ENCODE data around the gene HTATSF1.

HTATSF1 gene

DNA sequence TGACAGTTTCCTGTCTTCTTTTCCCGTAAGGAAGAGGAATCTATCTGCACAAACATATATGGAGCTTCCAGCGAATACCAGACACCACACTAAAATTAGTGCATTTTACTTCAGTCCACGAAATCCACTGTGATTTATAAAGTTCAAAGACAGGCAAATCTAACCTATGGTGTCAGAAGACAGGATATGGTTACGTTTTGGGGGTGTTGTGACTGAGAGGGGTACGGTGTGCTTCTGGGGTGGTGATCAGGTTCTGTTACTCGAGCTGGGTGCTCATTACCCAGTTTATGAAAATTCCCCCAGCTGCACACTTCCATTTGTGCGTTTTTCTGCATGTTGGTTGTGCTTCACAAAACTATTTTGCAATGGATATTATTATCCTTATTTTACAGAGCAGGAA is 44.9 kb downstream of the HTATSF1 start (continued):
- TF ChIP-seq, protein P1, sequence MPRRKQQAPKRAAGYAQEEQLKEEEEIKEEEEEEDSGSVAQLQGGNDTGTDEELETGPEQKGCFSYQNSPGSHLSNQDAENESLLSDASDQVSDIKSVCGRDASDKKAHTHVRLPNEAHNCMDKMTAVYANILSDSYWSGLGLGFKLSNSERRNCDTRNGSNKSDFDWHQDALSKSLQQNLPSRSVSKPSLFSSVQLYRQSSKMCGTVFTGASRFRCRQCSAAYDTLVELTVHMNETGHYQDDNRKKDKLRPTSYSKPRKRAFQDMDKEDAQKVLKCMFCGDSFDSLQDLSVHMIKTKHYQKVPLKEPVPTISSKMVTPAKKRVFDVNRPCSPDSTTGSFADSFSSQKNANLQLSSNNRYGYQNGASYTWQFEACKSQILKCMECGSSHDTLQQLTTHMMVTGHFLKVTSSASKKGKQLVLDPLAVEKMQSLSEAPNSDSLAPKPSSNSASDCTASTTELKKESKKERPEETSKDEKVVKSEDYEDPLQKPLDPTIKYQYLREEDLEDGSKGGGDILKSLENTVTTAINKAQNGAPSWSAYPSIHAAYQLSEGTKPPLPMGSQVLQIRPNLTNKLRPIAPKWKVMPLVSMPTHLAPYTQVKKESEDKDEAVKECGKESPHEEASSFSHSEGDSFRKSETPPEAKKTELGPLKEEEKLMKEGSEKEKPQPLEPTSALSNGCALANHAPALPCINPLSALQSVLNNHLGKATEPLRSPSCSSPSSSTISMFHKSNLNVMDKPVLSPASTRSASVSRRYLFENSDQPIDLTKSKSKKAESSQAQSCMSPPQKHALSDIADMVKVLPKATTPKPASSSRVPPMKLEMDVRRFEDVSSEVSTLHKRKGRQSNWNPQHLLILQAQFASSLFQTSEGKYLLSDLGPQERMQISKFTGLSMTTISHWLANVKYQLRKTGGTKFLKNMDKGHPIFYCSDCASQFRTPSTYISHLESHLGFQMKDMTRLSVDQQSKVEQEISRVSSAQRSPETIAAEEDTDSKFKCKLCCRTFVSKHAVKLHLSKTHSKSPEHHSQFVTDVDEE (CRISPR knock-in tag; IDR thresholded peaks at IDR 0.05), result no peak
- TF ChIP-seq RARB (CRISPR knock-in tag; IDR thresholded peaks at IDR 0.05), result no peak
- TF ChIP-seq GLIS3 (CRISPR knock-in tag; IDR thresholded peaks at IDR 0.05), result no peak
- TF ChIP-seq TOX (CRISPR knock-in tag; IDR thresholded peaks at IDR 0.05; ENCODE audit: borderline replicate concordance), result no peak
- TF ChIP-seq ZNF70 (CRISPR knock-in tag; IDR thresholded peaks at IDR 0.05), result no peak
- TF ChIP-seq ISL1 (CRISPR knock-in tag; IDR thresholded peaks at IDR 0.05), result no peak
- TF ChIP-seq ARNTL (CRISPR knock-in tag; IDR thresholded peaks at IDR 0.05; ENCODE audit: borderline replicate concordance, low read depth), result no peak

DNA sequence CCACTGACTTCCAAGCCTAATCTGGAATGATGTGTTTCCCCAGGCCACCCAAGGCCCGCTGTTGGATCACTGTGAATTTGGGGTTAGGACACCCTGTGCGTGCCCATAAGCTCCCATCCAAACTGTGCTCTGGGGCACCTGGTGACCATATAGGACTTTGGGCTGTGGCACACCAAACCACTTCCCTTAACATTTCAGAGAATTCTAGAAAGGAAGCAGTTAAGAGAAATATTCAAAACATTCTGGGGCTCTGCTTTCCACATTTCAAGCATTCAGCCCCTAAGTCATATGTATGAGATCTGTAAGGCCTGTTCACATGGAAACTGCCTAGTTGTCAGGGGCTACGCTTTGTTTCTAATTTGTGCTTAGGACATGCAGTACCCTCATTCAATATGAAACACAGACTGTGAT is 49.0 kb downstream of the HTATSF1 start:
- TF ChIP-seq ZC3H10 (CRISPR knock-in tag; IDR thresholded peaks at IDR 0.05) (no peak), TCF4 (CRISPR knock-in tag; IDR thresholded peaks at IDR 0.05; ENCODE audit: borderline replicate concordance) (no peak), SNAI2 (CRISPR knock-in tag; IDR thresholded peaks at IDR 0.05) (no peak), TOX (CRISPR knock-in tag; IDR thresholded peaks at IDR 0.05; ENCODE audit: borderline replicate concordance) (no peak), ESRRG (CRISPR knock-in tag; IDR thresholded peaks at IDR 0.05) (no peak), ZFP30 (CRISPR knock-in tag; IDR thresholded peaks at IDR 0.05) (no peak), GLIS3 (CRISPR knock-in tag; IDR thresholded peaks at IDR 0.05) (no peak), ZNF70 (CRISPR knock-in tag; IDR thresholded peaks at IDR 0.05) (no peak)
- TF ChIP-seq, protein P2, sequence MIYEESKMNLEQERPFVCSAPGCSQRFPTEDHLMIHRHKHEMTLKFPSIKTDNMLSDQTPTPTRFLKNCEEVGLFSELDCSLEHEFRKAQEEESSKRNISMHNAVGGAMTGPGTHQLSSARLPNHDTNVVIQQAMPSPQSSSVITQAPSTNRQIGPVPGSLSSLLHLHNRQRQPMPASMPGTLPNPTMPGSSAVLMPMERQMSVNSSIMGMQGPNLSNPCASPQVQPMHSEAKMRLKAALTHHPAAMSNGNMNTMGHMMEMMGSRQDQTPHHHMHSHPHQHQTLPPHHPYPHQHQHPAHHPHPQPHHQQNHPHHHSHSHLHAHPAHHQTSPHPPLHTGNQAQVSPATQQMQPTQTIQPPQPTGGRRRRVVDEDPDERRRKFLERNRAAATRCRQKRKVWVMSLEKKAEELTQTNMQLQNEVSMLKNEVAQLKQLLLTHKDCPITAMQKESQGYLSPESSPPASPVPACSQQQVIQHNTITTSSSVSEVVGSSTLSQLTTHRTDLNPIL (CRISPR knock-in tag; IDR thresholded peaks at IDR 0.05; ENCODE audit: low read depth), result no peak
- ATAC-seq, result no peak

DNA sequence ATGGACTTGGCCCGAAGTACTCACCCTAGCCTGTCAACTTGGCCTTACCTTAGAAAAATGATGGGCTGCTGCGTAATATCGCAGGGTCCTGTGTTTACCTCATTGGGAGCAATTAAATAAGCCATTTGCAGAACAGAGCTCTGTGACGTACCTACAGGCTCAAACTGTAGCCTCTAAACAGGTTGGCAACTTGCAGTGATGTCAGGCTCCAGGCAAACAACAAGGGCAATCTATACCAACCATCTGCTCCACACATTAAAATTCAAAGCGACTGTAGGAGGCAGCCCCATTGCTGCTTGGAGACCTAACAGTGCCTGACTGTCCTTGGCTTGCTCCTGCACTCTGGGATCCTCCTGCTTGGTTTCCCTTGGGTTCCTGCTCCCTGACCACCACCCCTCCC is 51.8 kb downstream of the HTATSF1 start:
- no peak for ATAC-seq
- no peak for TF ChIP-seq ISL1 (CRISPR knock-in tag; IDR thresholded peaks at IDR 0.05)
- TF ChIP-seq GLIS3 (CRISPR knock-in tag; IDR thresholded peaks at IDR 0.05), result no peak
- TF ChIP-seq, protein P2 (CRISPR knock-in tag; IDR thresholded peaks at IDR 0.05; ENCODE audit: low read depth), result no peak
- no peak for TF ChIP-seq ESRRG (CRISPR knock-in tag; IDR thresholded peaks at IDR 0.05)
- no peak for TF ChIP-seq ZC3H10 (CRISPR knock-in tag; IDR thresholded peaks at IDR 0.05)
- TF ChIP-seq, protein P3, sequence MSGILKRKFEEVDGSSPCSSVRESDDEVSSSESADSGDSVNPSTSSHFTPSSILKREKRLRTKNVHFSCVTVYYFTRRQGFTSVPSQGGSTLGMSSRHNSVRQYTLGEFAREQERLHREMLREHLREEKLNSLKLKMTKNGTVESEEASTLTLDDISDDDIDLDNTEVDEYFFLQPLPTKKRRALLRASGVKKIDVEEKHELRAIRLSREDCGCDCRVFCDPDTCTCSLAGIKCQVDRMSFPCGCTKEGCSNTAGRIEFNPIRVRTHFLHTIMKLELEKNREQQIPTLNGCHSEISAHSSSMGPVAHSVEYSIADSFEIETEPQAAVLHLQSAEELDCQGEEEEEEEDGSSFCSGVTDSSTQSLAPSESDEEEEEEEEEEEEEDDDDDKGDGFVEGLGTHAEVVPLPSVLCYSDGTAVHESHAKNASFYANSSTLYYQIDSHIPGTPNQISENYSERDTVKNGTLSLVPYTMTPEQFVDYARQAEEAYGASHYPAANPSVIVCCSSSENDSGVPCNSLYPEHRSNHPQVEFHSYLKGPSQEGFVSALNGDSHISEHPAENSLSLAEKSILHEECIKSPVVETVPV (CRISPR knock-in tag; IDR thresholded peaks at IDR 0.05), result no peak
- no peak for TF ChIP-seq ZNF70 (CRISPR knock-in tag; IDR thresholded peaks at IDR 0.05)
- no peak for TF ChIP-seq SNAI2 (CRISPR knock-in tag; IDR thresholded peaks at IDR 0.05)
- TF ChIP-seq RARB (CRISPR knock-in tag; IDR thresholded peaks at IDR 0.05), result no peak
- no peak for TF ChIP-seq OSR1 (CRISPR knock-in tag; IDR thresholded peaks at IDR 0.05)
- TF ChIP-seq ZNF8 (CRISPR knock-in tag; IDR thresholded peaks at IDR 0.05), result no peak

DNA sequence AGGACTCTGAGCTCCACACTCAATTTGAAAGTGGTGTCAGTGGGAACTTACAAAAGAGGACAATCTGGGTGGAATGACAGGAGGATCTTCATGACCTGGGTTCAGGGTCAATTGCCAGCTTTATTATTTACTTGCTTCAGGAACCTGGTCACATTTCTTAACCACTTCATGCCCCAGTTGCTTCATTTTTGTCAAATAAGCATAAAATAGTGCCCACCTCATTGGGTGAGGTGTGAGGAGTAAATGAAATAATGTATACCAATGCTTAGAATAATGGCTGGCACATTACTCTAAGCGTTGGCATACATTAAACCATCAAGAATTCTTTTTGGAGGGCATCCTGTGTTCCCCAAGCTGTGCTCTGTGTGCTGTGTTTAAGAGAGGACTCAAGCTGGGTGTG is 54.0 kb downstream of the HTATSF1 start:
- ATAC-seq, result no peak
- TF ChIP-seq, protein P3 (CRISPR knock-in tag; IDR thresholded peaks at IDR 0.05), result no peak
- TF ChIP-seq, protein P1 (CRISPR knock-in tag; IDR thresholded peaks at IDR 0.05), result no peak
- TF ChIP-seq, protein P4, sequence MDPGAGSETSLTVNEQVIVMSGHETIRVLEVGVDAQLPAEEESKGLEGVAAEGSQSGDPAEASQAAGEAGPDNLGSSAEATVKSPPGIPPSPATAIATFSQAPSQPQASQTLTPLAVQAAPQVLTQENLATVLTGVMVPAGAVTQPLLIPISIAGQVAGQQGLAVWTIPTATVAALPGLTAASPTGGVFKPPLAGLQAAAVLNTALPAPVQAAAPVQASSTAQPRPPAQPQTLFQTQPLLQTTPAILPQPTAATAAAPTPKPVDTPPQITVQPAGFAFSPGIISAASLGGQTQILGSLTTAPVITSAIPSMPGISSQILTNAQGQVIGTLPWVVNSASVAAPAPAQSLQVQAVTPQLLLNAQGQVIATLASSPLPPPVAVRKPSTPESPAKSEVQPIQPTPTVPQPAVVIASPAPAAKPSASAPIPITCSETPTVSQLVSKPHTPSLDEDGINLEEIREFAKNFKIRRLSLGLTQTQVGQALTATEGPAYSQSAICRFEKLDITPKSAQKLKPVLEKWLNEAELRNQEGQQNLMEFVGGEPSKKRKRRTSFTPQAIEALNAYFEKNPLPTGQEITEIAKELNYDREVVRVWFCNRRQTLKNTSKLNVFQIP (CRISPR knock-in tag; IDR thresholded peaks at IDR 0.05; ENCODE audit: borderline replicate concordance, low read depth), result no peak
- no peak for TF ChIP-seq ZNF565 (CRISPR knock-in tag; conservative IDR thresholded peaks at IDR 0.05; ENCODE audit: low read depth)
- no peak for TF ChIP-seq ZC3H10 (CRISPR knock-in tag; IDR thresholded peaks at IDR 0.05)
- no peak for TF ChIP-seq TCF4 (CRISPR knock-in tag; IDR thresholded peaks at IDR 0.05; ENCODE audit: borderline replicate concordance)
- TF ChIP-seq PPARA (CRISPR knock-in tag; IDR thresholded peaks at IDR 0.05; ENCODE audit: borderline replicate concordance), result no peak
- no peak for TF ChIP-seq ESRRG (CRISPR knock-in tag; IDR thresholded peaks at IDR 0.05)
- no peak for TF ChIP-seq ZNF8 (CRISPR knock-in tag; IDR thresholded peaks at IDR 0.05)

All from SK-N-SH treated with all-trans-retinoic acid at 6 μM for 48 hours (cell line).